ENCODE results near the gene ZIC2. TPM values are rescaled to one million over a fixed set of nuclear protein-coding genes. Genes with fewer than 3 reads are reported as not detected.

ZIC2 gene
- total RNA-seq, 1 experiment from 2014 or later, result 0.44 TPM

DNA sequence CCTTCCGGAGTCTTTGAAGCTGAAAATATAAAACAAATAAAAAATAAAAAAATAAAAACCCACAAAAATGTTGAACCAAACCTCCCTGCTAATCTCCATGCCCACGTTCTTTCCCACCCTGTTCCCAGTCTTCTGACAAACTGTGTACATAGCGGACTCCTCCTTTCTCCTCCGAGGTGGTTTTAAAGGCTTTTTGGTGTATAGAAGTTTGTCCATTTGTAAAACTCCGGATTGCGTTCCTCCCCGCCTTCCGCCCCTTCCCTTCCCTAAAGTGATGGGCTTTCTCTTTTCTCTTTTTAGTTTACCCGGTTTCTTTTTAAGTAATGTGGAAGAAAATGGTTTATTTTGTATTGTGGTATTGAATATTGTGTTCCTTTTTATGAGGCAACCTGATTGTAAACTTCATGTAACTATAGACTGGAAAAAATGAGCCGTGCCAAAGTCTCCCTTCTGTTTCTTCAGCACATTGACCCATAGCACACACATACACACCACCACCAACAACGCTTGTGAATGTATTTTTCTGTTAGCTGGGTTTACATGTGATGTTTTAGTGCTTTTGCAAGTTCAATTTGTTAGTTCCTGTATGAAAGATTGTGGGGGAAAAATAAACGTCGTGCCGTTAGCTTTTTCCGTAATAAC, 4.4 kb downstream of the ZIC2 start:
- no peak for DNase-seq (ENCODE audit: low read depth)

- DNase-seq (ENCODE audit: low read depth), result no peak
Measured at GRCh38 chr13:99986741-99987140, 5.2 kb downstream of the ZIC2 start.

DNA sequence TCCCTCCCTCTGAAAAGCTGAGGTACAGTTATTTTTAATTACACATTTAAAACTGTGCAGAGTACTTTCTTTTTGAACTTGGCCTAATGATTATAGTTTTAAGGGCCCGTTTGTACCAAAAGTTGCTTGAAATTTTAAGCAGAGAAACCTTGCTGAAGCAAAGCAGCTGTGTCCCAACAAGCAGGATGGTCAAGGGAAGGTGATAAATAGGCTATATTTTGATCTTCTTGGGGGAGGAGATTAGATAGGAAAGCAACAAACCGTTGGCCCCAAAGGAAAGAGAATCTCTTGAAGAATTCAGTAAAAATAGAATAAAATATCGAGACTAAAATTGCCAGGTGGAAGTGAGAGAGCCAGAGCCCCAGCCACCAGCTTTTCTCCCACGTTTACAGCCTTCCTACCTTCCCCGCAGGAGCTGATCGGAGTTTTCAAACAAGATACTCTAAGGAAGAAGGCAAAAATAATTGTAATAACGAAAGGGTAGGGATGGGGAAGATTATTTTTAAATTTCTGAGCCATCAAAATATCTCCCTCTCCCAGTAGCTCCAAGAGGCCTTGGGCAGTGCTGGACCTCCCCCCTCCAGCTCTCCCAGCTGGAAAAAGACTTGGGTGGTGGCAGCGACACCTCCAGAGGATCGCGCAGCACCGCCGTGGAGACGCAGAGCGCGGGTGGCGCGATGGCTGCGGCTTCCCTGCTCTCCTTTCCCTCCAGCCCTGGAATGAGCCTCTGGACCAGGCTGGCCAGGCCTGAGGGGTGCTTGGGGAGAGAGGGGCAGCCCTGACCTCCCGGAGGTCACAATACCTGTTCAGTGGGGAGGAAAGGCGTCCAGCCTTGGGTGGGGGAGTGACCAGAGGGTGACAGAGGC, 5.8 kb downstream of the ZIC2 start:
- no peak for DNase-seq (ENCODE audit: low read depth)

DNA sequence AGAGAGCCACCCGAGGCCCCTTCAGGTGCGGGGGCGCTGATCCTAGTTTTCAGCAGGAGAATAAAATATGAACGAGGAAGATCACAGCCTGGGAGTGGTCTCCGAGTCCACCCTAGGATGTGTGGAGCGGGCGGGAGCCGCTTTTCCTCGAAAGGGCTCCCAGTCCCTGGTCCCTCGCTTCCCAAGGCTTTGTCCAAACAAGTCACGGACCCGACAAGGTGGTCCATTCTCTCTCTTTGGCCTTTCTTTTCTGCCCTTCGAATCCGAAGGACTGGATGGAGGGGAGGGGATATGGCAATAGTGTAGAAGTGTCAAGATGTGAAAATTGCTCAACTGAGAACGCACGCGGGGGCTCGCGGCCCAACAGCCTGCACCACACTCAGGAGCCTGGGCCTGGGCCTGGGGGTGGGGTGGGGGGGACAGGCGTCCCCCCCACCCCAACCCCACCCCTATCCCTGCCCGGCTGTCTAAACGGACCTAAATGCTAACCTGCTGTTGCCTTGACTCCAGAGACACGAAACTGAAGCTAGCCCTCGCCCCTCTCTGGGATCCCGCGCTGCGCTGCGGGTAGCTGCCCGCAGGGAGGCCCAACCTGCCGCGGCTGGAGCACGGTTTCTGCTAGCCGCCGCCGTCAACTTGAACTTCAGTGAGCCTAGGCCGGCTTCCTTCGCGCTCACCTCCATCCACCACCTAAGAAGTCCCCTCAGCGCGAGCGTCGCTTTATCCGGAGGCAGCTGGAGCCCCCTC, 7.1 kb downstream of the ZIC2 start:
- DNase-seq (ENCODE audit: low read depth), result no peak

DNA sequence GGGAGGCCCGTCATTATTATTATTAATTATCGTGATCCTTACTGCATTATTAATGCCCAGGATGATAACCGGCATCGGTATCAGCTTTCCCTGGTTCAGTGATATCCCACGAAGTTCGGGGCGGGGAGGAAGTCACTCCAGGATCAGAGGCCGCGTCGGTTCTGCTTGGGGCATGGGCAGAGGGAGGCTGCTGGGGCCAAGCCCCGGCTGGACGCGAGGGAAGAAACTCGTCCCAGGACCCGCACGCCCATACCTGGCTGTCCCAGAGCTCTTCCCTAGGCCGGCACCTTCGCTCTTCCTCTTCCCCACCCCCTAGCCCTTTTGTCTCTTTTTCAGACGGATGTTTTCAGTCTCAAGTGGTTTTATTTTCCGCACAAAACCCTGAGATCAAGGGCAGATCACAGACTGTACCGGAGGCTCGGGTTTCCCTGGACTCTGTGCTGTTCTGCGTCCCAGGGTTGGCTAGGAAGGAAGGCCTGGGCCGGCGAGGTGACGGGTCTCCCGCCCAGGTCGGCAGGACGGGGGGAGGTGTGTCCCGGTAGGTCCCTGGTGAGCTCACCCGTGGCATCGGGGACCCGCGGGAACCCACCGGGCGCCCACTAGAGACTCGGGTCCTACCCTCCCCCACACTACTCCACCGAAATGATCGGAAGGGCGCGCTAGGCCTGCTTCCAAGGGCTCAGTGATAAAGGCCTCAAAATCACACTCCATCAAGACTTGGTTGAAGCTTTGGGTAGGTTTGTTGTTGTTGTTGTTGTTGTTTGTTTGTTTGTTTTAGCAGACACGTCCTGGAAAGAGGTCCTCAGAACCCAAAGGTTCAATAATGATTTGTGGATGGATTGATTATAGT, 7.9 kb downstream of the ZIC2 start:
- no peak for DNase-seq (ENCODE audit: low read depth)

- no peak for DNase-seq (ENCODE audit: low read depth)
Measured at GRCh38 chr13:99990126-99990977, 8.8 kb downstream of the ZIC2 start.

DNA sequence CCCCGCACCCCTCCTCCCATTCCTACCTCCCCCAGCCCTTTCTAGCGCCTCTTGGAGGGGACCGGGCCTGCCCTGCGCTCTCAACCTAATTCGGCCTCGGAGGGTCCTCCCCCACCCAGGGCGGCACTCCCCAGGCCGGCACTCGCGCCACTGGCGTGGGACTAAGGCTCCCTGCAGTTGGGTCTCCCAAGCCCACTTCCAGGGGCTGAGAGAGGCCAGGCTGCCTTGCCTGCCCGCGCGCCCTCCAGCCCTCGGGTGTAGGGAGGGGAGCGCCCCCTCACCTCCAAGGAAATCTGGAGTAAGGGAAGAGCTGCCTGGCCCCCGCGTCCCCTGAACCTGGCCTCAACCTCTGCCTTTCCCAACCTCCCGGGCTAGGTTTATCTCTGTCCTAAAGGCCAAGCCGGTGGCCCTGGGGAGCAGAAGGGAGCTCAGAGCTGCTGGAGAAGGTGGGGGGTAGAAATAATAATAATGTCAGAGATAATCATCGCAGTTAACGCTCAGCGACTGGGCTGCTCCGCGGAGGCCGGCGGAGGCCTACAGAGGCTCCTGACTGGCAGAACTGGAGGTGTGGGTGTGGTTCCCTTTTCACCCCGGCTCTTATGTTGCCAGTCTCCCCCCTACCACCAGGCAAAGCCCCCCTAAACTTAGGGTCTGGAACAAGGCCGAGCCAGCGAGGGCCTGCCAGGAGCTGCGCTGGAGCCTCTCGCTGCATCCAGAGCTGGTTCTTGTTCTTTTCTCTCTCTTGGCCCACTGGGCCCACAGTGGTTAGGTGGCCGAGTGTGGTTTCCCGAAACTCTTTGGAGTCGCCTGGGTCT, 9.6 kb downstream of the ZIC2 start:
- no peak for DNase-seq (ENCODE audit: low read depth)

DNA sequence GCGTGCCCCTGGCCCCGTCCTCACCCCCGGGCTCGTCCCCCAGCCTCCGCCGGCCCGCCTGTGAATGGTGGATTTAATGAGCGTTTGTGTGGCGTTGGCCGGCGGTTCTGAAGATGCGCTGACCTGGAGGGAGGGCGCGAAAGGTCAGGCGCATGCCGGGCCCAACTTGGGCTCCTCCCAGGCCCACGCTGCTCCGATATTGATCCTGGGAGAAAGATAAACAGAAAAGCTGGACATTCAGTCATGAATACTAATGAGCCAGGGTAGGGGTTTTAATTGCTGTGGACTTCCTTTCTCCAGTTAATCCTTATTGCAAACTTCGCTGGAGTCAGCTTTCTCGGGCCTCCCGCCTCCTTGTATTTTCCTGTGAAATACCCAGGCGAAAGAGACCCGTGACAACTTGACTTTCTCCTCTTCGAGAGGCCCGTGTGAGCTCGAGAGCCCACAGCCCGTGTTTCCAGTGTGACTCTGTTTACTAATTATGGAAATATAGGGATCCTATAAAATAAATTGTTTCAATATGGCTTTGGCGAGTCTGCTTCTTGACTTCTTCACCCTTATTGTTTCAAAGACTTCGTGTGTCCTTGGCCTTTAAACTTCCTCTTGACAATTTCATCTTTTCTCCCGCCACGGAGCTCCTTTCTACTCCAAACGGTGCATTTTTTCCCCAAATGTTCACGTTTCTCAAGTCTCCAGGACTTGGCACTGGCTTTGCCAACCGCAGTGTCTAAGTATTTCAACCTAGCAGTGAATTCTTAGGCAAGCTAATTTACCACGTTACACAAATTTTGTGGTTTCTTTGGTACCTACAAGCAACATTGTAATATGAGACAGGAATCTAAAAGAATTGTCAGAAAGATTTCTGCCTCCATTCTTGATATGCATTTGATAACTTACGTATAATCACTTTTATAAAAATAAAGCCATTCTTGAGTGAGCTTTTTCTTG, 10.5 kb downstream of the ZIC2 start:
- DNase-seq (ENCODE audit: low read depth), result no peak

- no peak for DNase-seq (ENCODE audit: low read depth)
Measured at GRCh38 chr13:99992949-99993351, 11.4 kb downstream of the ZIC2 start.

GRCh38 chr13:99993660-99994637, 12.4 kb downstream of the ZIC2 start:
- no peak for DNase-seq (ENCODE audit: low read depth)

- no peak for DNase-seq (ENCODE audit: low read depth)
Measured at GRCh38 chr13:99994638-99995020, 13.0 kb downstream of the ZIC2 start.

DNA sequence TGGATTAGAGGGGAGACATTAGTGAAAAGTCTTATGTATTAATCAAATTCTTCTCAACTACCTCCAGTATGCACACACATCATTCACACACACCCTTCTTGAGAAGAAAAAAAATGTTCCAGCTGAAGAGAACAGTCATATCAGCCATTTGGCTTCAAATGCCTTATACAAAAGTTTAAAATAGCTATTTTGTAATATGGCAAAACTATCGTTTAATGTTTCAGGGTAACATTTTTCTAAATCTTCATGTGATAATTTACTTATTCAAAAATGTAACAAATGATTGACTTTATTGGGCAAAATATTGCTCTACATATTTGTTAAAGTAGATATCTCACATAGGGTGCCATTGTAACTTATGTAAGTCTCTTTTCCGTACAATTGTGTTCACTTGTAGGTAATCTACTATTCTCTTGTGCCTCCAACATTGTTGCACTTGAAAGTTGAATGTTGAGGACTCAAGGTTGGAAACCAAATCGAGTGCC, 13.6 kb downstream of the ZIC2 start:
- no peak for DNase-seq (ENCODE audit: low read depth)

GRCh38 chr13:99995589-99996380, 14.2 kb downstream of the ZIC2 start:
- peak; percentile 30 for DNase-seq (ENCODE audit: low read depth)

- DNase-seq (ENCODE audit: low read depth), result no peak
Measured at GRCh38 chr13:99996381-99996973, 14.9 kb downstream of the ZIC2 start.

DNA sequence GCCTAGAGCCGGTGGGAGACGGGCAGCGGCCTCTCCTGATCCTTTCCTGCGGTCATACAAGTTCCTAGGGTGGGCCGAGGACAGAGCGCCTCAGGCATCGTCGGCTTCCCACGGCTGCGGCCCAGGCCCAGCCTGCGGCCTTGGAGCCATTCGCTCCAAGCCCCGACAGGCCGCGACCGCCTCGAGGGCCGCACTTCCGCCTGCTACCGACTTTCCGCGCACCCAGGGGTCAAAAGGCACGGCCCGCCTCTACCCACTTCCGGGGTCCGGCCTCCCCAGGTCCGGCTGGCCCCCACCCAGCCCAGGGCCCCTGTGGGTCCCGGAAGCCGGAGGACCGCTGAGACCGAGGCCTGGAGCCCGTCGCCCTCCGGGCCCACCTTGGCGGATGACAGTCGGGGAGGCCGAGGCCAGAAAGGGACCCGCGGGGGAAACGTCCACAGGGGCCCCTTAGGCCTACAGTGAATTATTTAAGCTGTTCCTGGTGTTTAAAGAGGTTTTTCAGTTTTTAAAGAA, 16.2 kb downstream of the ZIC2 start:
- no peak for DNase-seq (ENCODE audit: low read depth)

- no peak for DNase-seq (ENCODE audit: low read depth)
Measured at GRCh38 chr13:99998261-99998660, 16.7 kb downstream of the ZIC2 start.
